IMR-90 (cell line): Measurements from ENCODE around the gene PLXNA4. TPM values are rescaled to one million over a fixed set of nuclear protein-coding genes. Genes with fewer than 3 reads are reported as not detected.

ENCODE experiments used
- ATAC-seq: fragments of 200-7000 bp; cut with Tn5 transposase; 2 replicates; pipeline ENCODE4 v1.9.1; 2020; ENCODE audit warnings: low read depth, mild to moderate bottlenecking, moderate library complexity
- BruUV-seq: library from RNA; stranded (reverse); fragments of 400-500 nt; replicated peaks from 2 replicates; lab custom pipeline; 2021; lab: Mats Ljungman, UMichigan
- CTCF ChIA-PET: fragments of 300-600 bp; formaldehyde crosslinking; extraction: SDS; loops from one replicate; lab custom pipeline; 2021; ENCODE audit warnings: antibody characterized with exemption; lab: Yijun Ruan, JAX
- POLR2A ChIA-PET: fragments of 300-600 bp; sonication (Branson Sonifier 250); formaldehyde crosslinking; loops from one replicate; lab custom pipeline; 2022; ENCODE audit warnings: antibody characterized with exemption; ENCODE audit not compliant: unreplicated experiment; lab: Charles Lee
- DNase-seq: peaks from one replicate; pipeline ENCODE4 v3.0.0; 2013
- H2AFZ ChIP-seq: replicated peaks from 2 replicates; pipeline ENCODE3; 2013; ENCODE audit warnings: low read length, mild to moderate bottlenecking; ENCODE audit not compliant: poor library complexity
- H2AK5ac ChIP-seq: 2 replicates; pipeline ENCODE4 v1.6.1; 2013; ENCODE audit warnings: low read depth, low read length, inconsistent platforms
- H2AK9ac ChIP-seq: replicated peaks from 2 replicates; pipeline ENCODE3; 2013; ENCODE audit warnings: mild to moderate bottlenecking, low read depth, low read length, moderate library complexity; ENCODE audit not compliant: poor library complexity
- H2BK120ac ChIP-seq: 2 replicates; pipeline ENCODE4 v1.6.1; 2013; ENCODE audit warnings: low read depth, low read length, inconsistent platforms
- H2BK15ac ChIP-seq: 3 replicates; pipeline ENCODE4 v1.6.1; 2013; ENCODE audit warnings: low read depth, low read length, inconsistent platforms
- H2BK20ac ChIP-seq: 2 replicates; pipeline ENCODE4 v1.6.1; 2013; ENCODE audit warnings: low read depth, mild to moderate bottlenecking, inconsistent platforms, low read length, moderate library complexity
- H2BK5ac ChIP-seq: 2 replicates; pipeline ENCODE4 v1.6.1; 2013; ENCODE audit warnings: mild to moderate bottlenecking, low read depth, low read length, inconsistent platforms; ENCODE audit not compliant: poor library complexity, severe bottlenecking
- H3K14ac ChIP-seq: replicated peaks from 2 replicates; pipeline ENCODE4 v1.6.1; 2013; ENCODE audit warnings: low read depth, low read length, inconsistent platforms
- H3K18ac ChIP-seq: 2 replicates; pipeline ENCODE4 v1.6.1; 2013; ENCODE audit warnings: low read depth, low read length, control low read depth
- H3K23ac ChIP-seq: 2 replicates; pipeline ENCODE4 v1.6.1; 2013; ENCODE audit warnings: low read depth, low read length, inconsistent platforms
- H3K27ac ChIP-seq: 2 replicates; pipeline ENCODE4 v1.5.1; 2013; ENCODE audit warnings: mild to moderate bottlenecking, control low read depth, low read length; ENCODE audit not compliant: insufficient read depth
- H3K27me3 ChIP-seq: 2 replicates; pipeline ENCODE4 v1.6.1; 2013; ENCODE audit warnings: low read length; ENCODE audit not compliant: control insufficient read depth, insufficient read depth
- H3K36me3 ChIP-seq: 2 replicates; pipeline ENCODE4 v1.6.1; 2013; ENCODE audit warnings: low read length, mixed read lengths; ENCODE audit not compliant: control insufficient read depth, insufficient read depth
- H3K4ac ChIP-seq: 2 replicates; pipeline ENCODE4 v1.6.1; 2013; ENCODE audit warnings: low read depth, low read length, inconsistent platforms
- H3K4me1 ChIP-seq: 2 replicates; pipeline ENCODE4 v1.6.1; 2013; ENCODE audit warnings: low read length, mixed read lengths; ENCODE audit not compliant: control insufficient read depth, insufficient read depth
- H3K4me2 ChIP-seq: 2 replicates; pipeline ENCODE4 v1.6.1; 2013; ENCODE audit warnings: low read depth, mild to moderate bottlenecking, control low read depth, low read length, moderate library complexity
- H3K4me3 ChIP-seq: 2 replicates; pipeline ENCODE4 v1.5.1; 2013; ENCODE audit warnings: low read depth, mild to moderate bottlenecking, control low read depth, low read length, moderate library complexity; ENCODE audit not compliant: insufficient read depth
- H3K56ac ChIP-seq: 2 replicates; pipeline ENCODE4 v1.6.1; 2013; ENCODE audit warnings: low read length, inconsistent platforms; ENCODE audit not compliant: insufficient read depth; ENCODE audit errors: extremely low read depth
- H3K79me1 ChIP-seq, 2 experiments: 2 replicates each; pipeline ENCODE4 v1.6.1; 2013; ENCODE audit warnings: low read length in 2 of 2, inconsistent platforms in 1 of 2, low read depth in 1 of 2
- H3K9ac ChIP-seq: 2 replicates; pipeline ENCODE4 v1.6.1; 2013; ENCODE audit warnings: low read depth, low read length, control low read depth
- H3K9me1 ChIP-seq: 2 replicates; pipeline ENCODE4 v1.6.1; 2013; ENCODE audit warnings: low read length, inconsistent platforms; ENCODE audit not compliant: insufficient read depth
- H3K9me3 ChIP-seq: 2 replicates; pipeline ENCODE4 v1.6.1; 2013; ENCODE audit warnings: low read length; ENCODE audit not compliant: control insufficient read depth, insufficient read depth
- H4K20me1 ChIP-seq: 2 replicates; pipeline ENCODE4 v1.6.1; 2013; ENCODE audit warnings: low read length, inconsistent platforms; ENCODE audit not compliant: insufficient read depth
- H4K5ac ChIP-seq: 2 replicates; pipeline ENCODE4 v1.6.1; 2013; ENCODE audit warnings: mild to moderate bottlenecking, low read depth, low read length, control low read depth
- H4K8ac ChIP-seq, 2 experiments: 2 replicates each; pipeline ENCODE4 v1.6.1; 2013; ENCODE audit warnings: low read depth in 2 of 2, low read length in 2 of 2, control low read depth in 1 of 2, inconsistent platforms in 1 of 2
- H4K91ac ChIP-seq: 2 replicates; pipeline ENCODE4 v1.6.1; 2013; ENCODE audit warnings: low read depth, low read length, inconsistent platforms; ENCODE audit not compliant: insufficient read depth
- BHLHE40 ChIP-seq: fragments of 150-350 bp; IDR thresholded peaks from 2 replicates; pipeline ENCODE4 v1.6.1; 2016; ENCODE audit warnings: mild to moderate bottlenecking, low read depth, low read length
- CEBPB ChIP-seq: IDR thresholded peaks from 2 replicates; pipeline ENCODE4 v1.6.1; 2012; ENCODE audit warnings: low read depth, low read length, improper control_type of control experiment
- CHD1 ChIP-seq: IDR thresholded peaks from 2 replicates; pipeline ENCODE4 v1.6.1; 2012; ENCODE audit warnings: low read depth, low read length, improper control_type of control experiment
- ELK1 ChIP-seq: fragments of 150-350 bp; IDR thresholded peaks from 2 replicates; pipeline ENCODE4 v1.6.1; 2016; ENCODE audit warnings: low read depth, mild to moderate bottlenecking, low read length, moderate library complexity, borderline replicate concordance
- FOS ChIP-seq: fragments of 150-350 bp; IDR thresholded peaks from 2 replicates; pipeline ENCODE4 v1.6.1; 2016; ENCODE audit warnings: low read depth, low read length
- MAFK ChIP-seq: IDR thresholded peaks from 2 replicates; pipeline ENCODE4 v1.6.1; 2012; ENCODE audit warnings: low read depth, low read length, improper control_type of control experiment
- MAZ ChIP-seq: IDR thresholded peaks from 2 replicates; pipeline ENCODE4 v1.6.1; 2012; ENCODE audit warnings: low read depth, mild to moderate bottlenecking, low read length, improper control_type of control experiment, moderate library complexity, borderline replicate concordance
- MXI1 ChIP-seq: IDR thresholded peaks from 2 replicates; pipeline ENCODE4 v1.6.1; 2012; ENCODE audit warnings: low read depth, mild to moderate bottlenecking, low read length, moderate library complexity, borderline replicate concordance
- NFE2L2 ChIP-seq: fragments of 150-350 bp; IDR thresholded peaks from 2 replicates; pipeline ENCODE4 v1.6.1; 2016; ENCODE audit warnings: low read depth, mild to moderate bottlenecking, low read length
- POLR2A ChIP-seq: IDR thresholded peaks from 2 replicates; pipeline ENCODE4 v1.6.1; 2012; ENCODE audit warnings: mild to moderate bottlenecking, low read depth, low read length
- RAD21 ChIP-seq: IDR thresholded peaks from 2 replicates; pipeline ENCODE4 v1.6.1; 2012; ENCODE audit warnings: low read length, improper control_type of control experiment
- RCOR1 ChIP-seq: IDR thresholded peaks from 2 replicates; pipeline ENCODE4 v1.6.1; 2012; ENCODE audit warnings: mild to moderate bottlenecking, low read length, improper control_type of control experiment; ENCODE audit not compliant: insufficient replicate concordance
- RFX5 ChIP-seq: IDR thresholded peaks from 2 replicates; pipeline ENCODE4 v1.8.0; 2012; ENCODE audit warnings: low read depth, mild to moderate bottlenecking, low read length, moderate library complexity
- SMC3 ChIP-seq: fragments of 150-350 bp; IDR thresholded peaks from 2 replicates; pipeline ENCODE4 v1.6.1; 2016; ENCODE audit warnings: low read depth, mild to moderate bottlenecking, antibody characterized with exemption, low read length, moderate library complexity
- WGBS, 2 experiments: methylation state at CpG; one replicate each; pipeline versions ENCODE4 v1.1.5 to v1.1.7; 2013; ENCODE audit warnings: missing lambda C conversion rate in 2 of 2; ENCODE audit not compliant: insufficient read length in 1 of 2; ENCODE audit errors: extremely low coverage in 2 of 2; 5-methylcytosine and 5-hydroxymethylcytosine counted together
- dilution Hi-C: fragments of 300-500 bp; cut with HindIII; formaldehyde crosslinking; loops from one replicate; pipeline ENCODE4 v1.14.3; 2018; ENCODE audit warnings: low sequenced_read_pairs; ENCODE audit not compliant: unreplicated experiment
- in situ Hi-C: fragments of 300-500 bp; cut with MboI; formaldehyde crosslinking; loops from 3 replicates; pipeline ENCODE4 v1.14.3; 2019; ENCODE audit warnings: low sequenced_read_pairs, inconsistent platforms, mixed read lengths
- intact Hi-C: fragments of 100-400 bp; cut with micrococcal nuclease; formaldehyde crosslinking; loops from 2 replicates; pipeline ENCODE4 v1.10.0; 2022
- polyA plus RNA-seq, 3 experiments: library from polyadenylated mRNA; depleted of rRNA; stranded (reverse); fragments of >200 nt; gene quantifications; 2 replicates each; pipeline ENCODE4 v1.2.3, GENCODE V29; 2012; ENCODE audit warnings: low replicate concordance in 1 of 3
- total RNA-seq: library from RNA; depleted of rRNA; stranded (reverse); fragments of >200 nt; gene quantifications from 2 replicates; pipeline ENCODE4 v1.2.3, GENCODE V29; 2012
- TF ChIP-seq, protein P1 (sequence below): fragments of 150-350 bp; IDR thresholded peaks from 2 replicates; pipeline ENCODE4 v1.6.1; 2017; ENCODE audit warnings: mild to moderate bottlenecking, antibody characterized with exemption, low read length, low read depth
- TF ChIP-seq, protein P2 (sequence below): conservative IDR thresholded peaks from 2 replicates; pipeline ENCODE4 v1.5.1; 2012; ENCODE audit warnings: mild to moderate bottlenecking, low read depth, low read length, improper control_type of control experiment

PLXNA4 gene
- total and polyA plus RNA-seq, 2 of the 4 experiments (the other 2 are of a cell fraction) = under 0.01 TPM

DNA sequence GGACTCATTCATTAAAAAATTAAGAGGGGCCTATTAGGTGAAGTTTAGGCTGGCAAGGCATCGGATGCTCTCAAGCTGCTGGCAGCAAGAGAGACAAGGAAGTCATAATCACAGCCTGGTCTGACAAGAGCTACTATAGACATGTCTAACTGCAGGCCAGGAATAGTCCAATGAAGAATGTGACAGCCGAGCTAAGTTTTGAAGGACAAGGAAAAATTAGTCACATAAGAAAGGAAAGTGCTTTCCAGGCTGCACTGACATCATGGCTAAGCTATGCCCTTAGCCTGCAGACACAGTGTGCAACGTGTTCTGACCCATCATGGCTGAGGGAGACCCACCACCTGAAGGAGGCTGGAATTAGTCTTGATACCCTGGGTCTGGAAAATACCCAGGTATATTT lies 281.1 kb downstream of the PLXNA4 start:
- H3K9ac ChIP-seq = no peak overlapping the region
- H3K4me2 ChIP-seq = no peak overlapping the region

More for the DNA sequence above, 281.1 kb downstream of the PLXNA4 start:
- H2BK15ac ChIP-seq = no peak overlapping the region
- no peak overlapping the region for H2AFZ ChIP-seq
- no peaks in the 10 kb centered on the region for H3K36me3 ChIP-seq
- H3K14ac ChIP-seq = no peak overlapping the region
- CTCF ChIA-PET = interaction anchor here (0.6 kb wide), 1 partner anchor 394 kb away, joined by 3 read pairs; no protein-coding TSS in a partner anchor
- no peak overlapping the region for H2AK5ac ChIP-seq
- H3K4me1 ChIP-seq = no peaks in the 10 kb centered on the region
- no TSS peak for BruUV-seq
- H3K4ac ChIP-seq = no peak overlapping the region
- in situ Hi-C loops = no loop called here
- dilution Hi-C loops = no loop called here
- no peak overlapping the region for H2BK20ac ChIP-seq
- no peak overlapping the region for H4K91ac ChIP-seq
- no peak overlapping the region for H2BK120ac ChIP-seq
- no peaks in the 10 kb centered on the region for H3K79me1 ChIP-seq
- no peak overlapping the region for H3K18ac ChIP-seq
- DNase-seq = no peak
- H2AK9ac ChIP-seq = no peak overlapping the region
- POLR2A ChIA-PET = no interaction called here
- H3K27me3 ChIP-seq = no peaks in the 10 kb centered on the region
- intact Hi-C loops = loop anchor here (5.0 kb wide), 1 partner anchor 583 kb away; no protein-coding TSS in a partner anchor
- H2BK5ac ChIP-seq = no peak overlapping the region
- H4K5ac ChIP-seq = no peak overlapping the region
- no peaks in the 10 kb centered on the region for H3K9me3 ChIP-seq
- H4K20me1 ChIP-seq = no peaks in the 10 kb centered on the region
- no peak for ATAC-seq
- no peak overlapping the region for H3K4me3 ChIP-seq
- H3K27ac ChIP-seq = no peak overlapping the region
- WGBS, 2 experiments = 0% methylated on average over 1 of the region's 3 CpGs; no CpG with 5 or more reads in 1 of the 2 experiments
- H4K8ac ChIP-seq = no peak overlapping the region
- no peak overlapping the region for H3K56ac ChIP-seq
- H3K9me1 ChIP-seq = no peaks in the 10 kb centered on the region
- TF ChIP-seq BHLHE40 (no peak), MAFK (no peak), CHD1 (no peak), RAD21 (no peak), RCOR1 (no peak), RFX5 (no peak), POLR2A (no peak), FOS (no peak), SMC3 (no peak), ELK1 (no peak), CEBPB (no peak), MAZ (no peak), NFE2L2 (no peak), MXI1 (no peak)
- TF ChIP-seq, protein P1, sequence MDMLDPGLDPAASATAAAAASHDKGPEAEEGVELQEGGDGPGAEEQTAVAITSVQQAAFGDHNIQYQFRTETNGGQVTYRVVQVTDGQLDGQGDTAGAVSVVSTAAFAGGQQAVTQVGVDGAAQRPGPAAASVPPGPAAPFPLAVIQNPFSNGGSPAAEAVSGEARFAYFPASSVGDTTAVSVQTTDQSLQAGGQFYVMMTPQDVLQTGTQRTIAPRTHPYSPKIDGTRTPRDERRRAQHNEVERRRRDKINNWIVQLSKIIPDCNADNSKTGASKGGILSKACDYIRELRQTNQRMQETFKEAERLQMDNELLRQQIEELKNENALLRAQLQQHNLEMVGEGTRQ = no peak
- TF ChIP-seq, protein P2, sequence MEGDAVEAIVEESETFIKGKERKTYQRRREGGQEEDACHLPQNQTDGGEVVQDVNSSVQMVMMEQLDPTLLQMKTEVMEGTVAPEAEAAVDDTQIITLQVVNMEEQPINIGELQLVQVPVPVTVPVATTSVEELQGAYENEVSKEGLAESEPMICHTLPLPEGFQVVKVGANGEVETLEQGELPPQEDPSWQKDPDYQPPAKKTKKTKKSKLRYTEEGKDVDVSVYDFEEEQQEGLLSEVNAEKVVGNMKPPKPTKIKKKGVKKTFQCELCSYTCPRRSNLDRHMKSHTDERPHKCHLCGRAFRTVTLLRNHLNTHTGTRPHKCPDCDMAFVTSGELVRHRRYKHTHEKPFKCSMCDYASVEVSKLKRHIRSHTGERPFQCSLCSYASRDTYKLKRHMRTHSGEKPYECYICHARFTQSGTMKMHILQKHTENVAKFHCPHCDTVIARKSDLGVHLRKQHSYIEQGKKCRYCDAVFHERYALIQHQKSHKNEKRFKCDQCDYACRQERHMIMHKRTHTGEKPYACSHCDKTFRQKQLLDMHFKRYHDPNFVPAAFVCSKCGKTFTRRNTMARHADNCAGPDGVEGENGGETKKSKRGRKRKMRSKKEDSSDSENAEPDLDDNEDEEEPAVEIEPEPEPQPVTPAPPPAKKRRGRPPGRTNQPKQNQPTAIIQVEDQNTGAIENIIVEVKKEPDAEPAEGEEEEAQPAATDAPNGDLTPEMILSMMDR = no peak
- H3K23ac ChIP-seq = no peak overlapping the region
